ENCODE data around the gene HNRNPUL1.
A peak's percentile ranks its signal among the peaks of the same experiment; 100 is the strongest.
"Not testable (repeated sequence)": the region's sequence is repeated elsewhere in the genome, so short reads cannot be mapped to it uniquely, and the experiment has no call there.

The HNRNPUL1 gene

GRCh38 chr19:41327576-41328156, 63.5 kb downstream of the HNRNPUL1 start:
- DNase-seq: peak; percentile 89

- peak; percentile 56 for DNase-seq
These were observed 64.1 kb downstream of the HNRNPUL1 start for GRCh38 chr19:41328157-41328841.

GRCh38 chr19:41328842-41329225, 64.7 kb downstream of the HNRNPUL1 start:
- DNase-seq: peak; percentile 99

- no peak for DNase-seq
These were observed 66.3 kb downstream of the HNRNPUL1 start for GRCh38 chr19:41330481-41330880.

- no peak for DNase-seq
These were observed 66.9 kb downstream of the HNRNPUL1 start for GRCh38 chr19:41330946-41331678.

GRCh38 chr19:41332000-41332399, 67.8 kb downstream of the HNRNPUL1 start:
- DNase-seq: no peak

- no peak for DNase-seq
These were observed 68.3 kb downstream of the HNRNPUL1 start for GRCh38 chr19:41332468-41332867.

GRCh38 chr19:41334793-41335192, 70.6 kb downstream of the HNRNPUL1 start:
- DNase-seq: peak; percentile 92

GRCh38 chr19:41335467-41335866, 71.3 kb downstream of the HNRNPUL1 start:
- no peak for DNase-seq

GRCh38 chr19:41339936-41340335, 75.8 kb downstream of the HNRNPUL1 start:
- no peak for DNase-seq

GRCh38 chr19:41341669-41342490, 77.7 kb downstream of the HNRNPUL1 start:
- no peak for DNase-seq

- no peak for DNase-seq
These were observed 80.0 kb downstream of the HNRNPUL1 start for GRCh38 chr19:41344162-41344561.

GRCh38 chr19:41346916-41347315, 82.7 kb downstream of the HNRNPUL1 start:
- not testable (repeated sequence) for DNase-seq

GRCh38 chr19:41350735-41351338, 86.7 kb downstream of the HNRNPUL1 start:
- DNase-seq: peak; percentile 27

- DNase-seq: peak; percentile 79
These were observed 87.4 kb downstream of the HNRNPUL1 start for GRCh38 chr19:41351339-41352245.

GRCh38 chr19:41352279-41352608, 88.1 kb downstream of the HNRNPUL1 start:
- DNase-seq: no peak

- DNase-seq: peak; percentile 65
These were observed 88.7 kb downstream of the HNRNPUL1 start for GRCh38 chr19:41352609-41353465.

- DNase-seq: peak; percentile 91
These were observed 89.5 kb downstream of the HNRNPUL1 start, which contains the start of gene TGFB1 for GRCh38 chr19:41353466-41354342. TSS of gene TGFB1 (minus strand) at chr19:41353922. CDS start at chr19:41353044, 878 bp downstream.

GRCh38 chr19:41354343-41354953, 90.3 kb downstream of the HNRNPUL1 start:
- DNase-seq: no peak
